Measurements from ENCODE around the gene RNF227. TPM values are rescaled to one million over a fixed set of nuclear protein-coding genes. Genes with fewer than 3 reads are reported as not detected.
"Not testable (repeated sequence)": the region's sequence is repeated elsewhere in the genome, so short reads cannot be mapped to it uniquely, and the experiment has no call there.

The RNF227 gene
- total RNA-seq, 1 donor from 2014 or later: 0.70 TPM

GRCh38 chr17:7880076-7880868, 35.8 kb downstream of the RNF227 start:
- no peak for DNase-seq (ENCODE audit: missing footprints)
- no peak for ATAC-seq
- intact Hi-C loops (cut with DNase I): no loop called here

DNA sequence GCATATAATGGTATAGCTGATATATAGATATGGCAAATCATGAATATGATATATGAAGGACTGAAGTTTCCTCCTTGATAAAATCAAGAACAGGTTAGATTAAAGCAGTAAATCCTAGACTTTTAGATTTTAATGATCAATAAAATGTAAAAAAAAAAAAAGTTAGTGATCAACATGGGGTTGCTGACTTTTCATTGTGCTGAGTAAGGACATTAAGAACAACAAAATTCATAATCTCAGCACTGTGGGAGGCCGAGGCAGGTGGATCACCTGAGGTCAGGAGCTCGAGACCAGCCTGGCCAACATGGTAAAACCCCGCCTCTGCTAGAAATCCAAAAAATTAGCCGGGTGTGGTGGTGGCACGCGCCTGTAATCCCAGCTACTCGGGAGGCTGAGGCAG, 37.9 kb downstream of the RNF227 start:
- ATAC-seq: no peak
- DNase-seq (ENCODE audit: missing footprints): no peak
- intact Hi-C loops (cut with DNase I): no loop called here

GRCh38 chr17:7875804-7876370, 40.2 kb downstream of the RNF227 start:
- DNase-seq (ENCODE audit: missing footprints): no peak
- no peak for ATAC-seq
- intact Hi-C loops (cut with DNase I): no loop called here

DNA sequence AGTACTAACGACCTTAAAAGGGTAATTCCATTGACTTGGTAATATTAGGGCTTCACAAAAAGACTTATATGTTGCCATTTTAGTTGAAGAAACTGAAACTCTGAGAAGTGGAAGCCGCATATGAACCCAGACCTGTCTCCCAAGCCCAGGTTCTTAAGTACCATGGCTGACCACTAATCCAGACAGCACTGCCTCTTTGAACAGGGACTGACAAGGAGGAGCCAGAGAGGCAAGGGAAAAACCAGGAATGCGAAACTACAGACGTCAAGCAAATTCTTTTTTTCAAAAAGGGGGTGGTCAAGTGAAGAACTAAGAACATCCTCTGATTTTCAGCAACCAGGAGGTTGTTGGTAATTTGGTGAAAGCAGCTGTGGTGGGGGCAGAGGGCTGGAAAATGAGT, 43.0 kb downstream of the RNF227 start:
- intact Hi-C loops (cut with DNase I): no loop called here

DNA sequence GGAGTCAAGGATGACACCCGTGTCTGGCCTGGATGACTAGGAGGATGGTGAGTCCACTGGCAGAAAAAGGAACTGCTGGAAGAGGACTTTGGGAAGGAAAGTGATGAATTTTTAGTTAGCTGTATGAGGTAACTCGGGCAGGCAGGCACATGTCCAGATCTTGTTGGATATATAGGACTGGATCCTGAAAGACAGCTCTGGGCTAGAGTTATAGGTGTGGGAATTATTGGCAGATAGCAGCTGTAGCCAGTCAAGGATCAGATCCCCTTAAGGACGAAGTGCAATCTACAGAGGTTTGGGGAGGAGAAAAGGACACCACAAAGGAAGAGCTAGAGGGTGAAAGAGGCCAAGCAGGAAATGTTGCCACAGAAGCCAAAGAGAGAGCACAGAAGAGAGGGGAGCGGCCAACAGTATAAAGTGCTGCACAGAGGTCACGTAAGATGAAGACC, 48.2 kb downstream of the RNF227 start:
- no peak for DNase-seq (ENCODE audit: missing footprints)
- intact Hi-C loops (cut with DNase I): no loop called here

More for the DNA sequence above, 43.0 kb downstream of the RNF227 start:
- DNase-seq (ENCODE audit: missing footprints) (no peak), ATAC-seq (no peak)

GRCh38 chr17:7864995-7865650, 51.0 kb downstream of the RNF227 start:
- ATAC-seq (no peak), DNase-seq (ENCODE audit: missing footprints) (no peak)
- intact Hi-C loops (cut with DNase I): loop anchor here (5.0 kb wide), 1 partner anchor 177 kb away; no protein-coding TSS in a partner anchor

More for the DNA sequence above, 48.2 kb downstream of the RNF227 start:
- ATAC-seq: no peak

- not testable (repeated sequence) for ATAC-seq; DNase-seq (ENCODE audit: missing footprints)
- intact Hi-C loops (cut with DNase I): loop anchor here (5.0 kb wide), 1 partner anchor 178 kb away; no protein-coding TSS in a partner anchor
Observed at GRCh38 chr17:7864384-7864783, 51.7 kb downstream of the RNF227 start.

Other genes starting within 250 kb of the RNF227 start
- 15.4 TPM for gene TP53, start 228.8 kb downstream of the RNF227 start, total RNA-seq
- 5.6 TPM for gene WRAP53, start 227.8 kb downstream of the RNF227 start, total RNA-seq
- gene EFNB3, start 211.1 kb downstream of the RNF227 start, total RNA-seq: 0.11 TPM
- gene DNAH2, start 198.5 kb downstream of the RNF227 start, total RNA-seq: not detected
- 25.0 TPM for gene KDM6B, start 82.1 kb downstream of the RNF227 start, total RNA-seq
- 35.4 TPM for gene TMEM88, start 61.2 kb downstream of the RNF227 start, total RNA-seq
- 105 TPM for gene NAA38, start 58.7 kb downstream of the RNF227 start, total RNA-seq
- gene CYB5D1, start 58.3 kb downstream of the RNF227 start, total RNA-seq: 21.7 TPM
- 18.0 TPM for gene CHD3, start 27.5 kb downstream of the RNF227 start, total RNA-seq
- gene KCNAB3, start 13.6 kb upstream of the RNF227 start, total RNA-seq: 0.32 TPM
- 118 TPM for gene TRAPPC1, start 15.7 kb upstream of the RNF227 start, total RNA-seq
- gene CNTROB, start 15.9 kb upstream of the RNF227 start, total RNA-seq: 9.6 TPM
- 0.35 TPM for gene GUCY2D, start 86.3 kb upstream of the RNF227 start, total RNA-seq
- 0.16 TPM for gene ALOX15B, start 122.8 kb upstream of the RNF227 start, total RNA-seq
- gene ALOX12B, start 171.4 kb upstream of the RNF227 start, total RNA-seq: not detected
- not detected for gene ALOXE3, start 202.2 kb upstream of the RNF227 start, total RNA-seq
- not detected for gene HES7, start 207.8 kb upstream of the RNF227 start, total RNA-seq
- gene PER1, start 236.1 kb upstream of the RNF227 start, total RNA-seq: 124 TPM
- gene VAMP2, start 246.7 kb upstream of the RNF227 start, total RNA-seq: 56.6 TPM